Left renal pelvis (tissue), 4 donors: ENCODE results near the gene MAMDC2. TPM values are rescaled to one million over a fixed set of nuclear protein-coding genes. Genes with fewer than 3 reads are reported as not detected.
"Not testable (repeated sequence)": the region's sequence is repeated elsewhere in the genome, so short reads cannot be mapped to it uniquely, and the experiment has no call there.

Source experiments
- DNase-seq, 4 donors: peaks; one replicate each; pipeline ENCODE4 v3.0.0-alpha.2; 2013; ENCODE audit warnings: low read depth in 4 of 4, low spot score in 3 of 4
- polyA plus RNA-seq, 4 donors: library from polyadenylated mRNA; unstranded; fragments of 120-200 nt; gene quantifications; one replicate each; pipeline ENCODE4 v1.2.1, GENCODE V29; 2013; ENCODE audit not compliant: insufficient read length in 4 of 4

The MAMDC2 gene
- polyA plus RNA-seq, 4 donors = 6.9 to 9.1 (median 8.0) TPM

- no peak for DNase-seq
Measured at GRCh38 chr9:70172532-70172931, 128.9 kb downstream of the MAMDC2 start.

- DNase-seq = no peak
Measured at GRCh38 chr9:70177121-70177520, 133.5 kb downstream of the MAMDC2 start.

- no peak for DNase-seq
Measured at GRCh38 chr9:70192707-70193106, 149.1 kb downstream of the MAMDC2 start.

GRCh38 chr9:70195456-70195855 is 151.8 kb downstream of the MAMDC2 start:
- no peak for DNase-seq

- no peak for DNase-seq
Measured at GRCh38 chr9:70197216-70198044, 153.8 kb downstream of the MAMDC2 start.

- DNase-seq = not testable (repeated sequence)
Measured at GRCh38 chr9:70204743-70205142, 161.1 kb downstream of the MAMDC2 start.

GRCh38 chr9:70205366-70206020 is 161.8 kb downstream of the MAMDC2 start:
- no peak for DNase-seq

- no peak for DNase-seq
Measured at GRCh38 chr9:70217029-70217428, 173.4 kb downstream of the MAMDC2 start.

GRCh38 chr9:70218767-70219166 is 175.1 kb downstream of the MAMDC2 start:
- no peak for DNase-seq

- DNase-seq = no peak
Measured at GRCh38 chr9:70220216-70220615, 176.6 kb downstream of the MAMDC2 start.

GRCh38 chr9:70222354-70222753 is 178.7 kb downstream of the MAMDC2 start:
- DNase-seq = no peak

GRCh38 chr9:70228118-70228517 is 184.5 kb downstream of the MAMDC2 start:
- DNase-seq = no peak

GRCh38 chr9:70228611-70229010 is 185.0 kb downstream of the MAMDC2 start:
- no peak for DNase-seq

- DNase-seq = no peak
Measured at GRCh38 chr9:70229026-70229425, 185.4 kb downstream of the MAMDC2 start.

- no peak for DNase-seq
Measured at GRCh38 chr9:70229579-70229978, 185.9 kb downstream of the MAMDC2 start.

GRCh38 chr9:70232476-70232875 is 188.8 kb downstream of the MAMDC2 start:
- no peak for DNase-seq

GRCh38 chr9:70234208-70234607 is 190.6 kb downstream of the MAMDC2 start:
- DNase-seq = not testable (repeated sequence)

- DNase-seq = not testable (repeated sequence)
Measured at GRCh38 chr9:70245952-70246351, 202.3 kb downstream of the MAMDC2 start.

GRCh38 chr9:70250221-70250620 is 206.6 kb downstream of the MAMDC2 start:
- no peak for DNase-seq

GRCh38 chr9:70255486-70255885 is 211.8 kb downstream of the MAMDC2 start:
- no peak for DNase-seq

GRCh38 chr9:70256123-70256551 is 212.5 kb downstream of the MAMDC2 start:
- DNase-seq = peak in 1 of 4 donors; percentile 33

GRCh38 chr9:70257502-70257901 is 213.9 kb downstream of the MAMDC2 start:
- DNase-seq = no peak
